Keratinocyte (primary cell): Measurements from ENCODE around the gene DNAJB2. TPM values are rescaled to one million over a fixed set of nuclear protein-coding genes. Genes with fewer than 3 reads are reported as not detected.
A peak's percentile ranks its signal among the peaks of the same experiment; 100 is the strongest.

Experiments used
- DNase-seq: peaks from one replicate; pipeline ENCODE4 v3.0.0-alpha.2; 2011; ENCODE audit warnings: low read depth, missing footprints, low spot score
- FAIRE-seq: peaks from 2 replicates; lab custom pipeline; 2011; peaks lifted over from hg19 to GRCh38; lab: Jason Lieb, UNC
- H2AFZ ChIP-seq: 2 replicates; pipeline ENCODE4 v1.6.0; 2012; ENCODE audit warnings: low read length, control low read depth, inconsistent platforms; ENCODE audit not compliant: control insufficient read depth
- H3K27ac ChIP-seq: 2 replicates; pipeline ENCODE4 v1.5.1; 2011; ENCODE audit warnings: low read length; ENCODE audit not compliant: control insufficient read depth, insufficient read depth
- H3K27me3 ChIP-seq: 3 replicates; pipeline ENCODE4 v1.6.0; 2011; ENCODE audit warnings: low read length; ENCODE audit not compliant: control insufficient read depth, insufficient read depth; ENCODE audit errors: extremely low read depth
- H3K36me3 ChIP-seq, 2 experiments: 2 replicates in 1 of 2; 3 replicates in 1 of 2; pipeline ENCODE4 v1.5.1; 2011; ENCODE audit warnings: low read length in 2 of 2, mild to moderate bottlenecking in 1 of 2; ENCODE audit not compliant: control insufficient read depth in 2 of 2, insufficient read depth in 2 of 2; ENCODE audit errors: extremely low read depth in 1 of 2
- H3K4me1 ChIP-seq: 3 replicates; pipeline ENCODE4 v1.5.1; 2011; ENCODE audit warnings: low read length; ENCODE audit not compliant: control insufficient read depth, insufficient read depth; ENCODE audit errors: extremely low read depth
- H3K4me2 ChIP-seq: 3 replicates; pipeline ENCODE4 v1.6.0; 2011; ENCODE audit warnings: low read depth, low read length; ENCODE audit not compliant: control insufficient read depth, insufficient read depth; ENCODE audit errors: extremely low read depth
- H3K4me3 ChIP-seq, 3 experiments: fragments of 200-600 bp in 1 of 3; sonication (generic) in 1 of 3; 2 replicates in 2 of 3; 3 replicates in 1 of 3; pipeline ENCODE4 v1.5.1; 2011 to 2016; ENCODE audit warnings: low read length in 3 of 3, mild to moderate bottlenecking in 3 of 3, control low read depth in 2 of 3, inconsistent platforms in 1 of 3, low read depth in 1 of 3, mixed read lengths in 1 of 3, mixed run types in 1 of 3, moderate library complexity in 1 of 3; ENCODE audit not compliant: control insufficient read depth in 2 of 3, insufficient read depth in 2 of 3; ENCODE audit errors: extremely low read depth in 1 of 3
- H3K79me2 ChIP-seq: 2 replicates; pipeline ENCODE4 v1.6.0; 2012; ENCODE audit warnings: low read length; ENCODE audit not compliant: control insufficient read depth, insufficient read depth
- H3K9ac ChIP-seq: 3 replicates; pipeline ENCODE4 v1.6.0; 2011; ENCODE audit warnings: low read length; ENCODE audit not compliant: control insufficient read depth, insufficient read depth; ENCODE audit errors: extremely low read depth
- H3K9me1 ChIP-seq: 3 replicates; pipeline ENCODE4 v1.6.0; 2011; ENCODE audit warnings: low read length; ENCODE audit not compliant: control insufficient read depth, insufficient read depth; ENCODE audit errors: extremely low read depth
- H3K9me3 ChIP-seq: 2 replicates; pipeline ENCODE4 v1.5.1; 2012; ENCODE audit warnings: low read depth, low read length; ENCODE audit not compliant: control insufficient read depth
- H4K20me1 ChIP-seq: 3 replicates; pipeline ENCODE4 v1.6.0; 2011; ENCODE audit warnings: low read length; ENCODE audit not compliant: control insufficient read depth, insufficient read depth; ENCODE audit errors: extremely low read depth
- EZH2 ChIP-seq: IDR thresholded peaks from one replicate; pipeline ENCODE4 v1.6.1; 2012; ENCODE audit warnings: inconsistent platforms, mild to moderate bottlenecking, low read length, moderate library complexity
- dilution Hi-C: fragments of 300-500 bp; cut with MboI; formaldehyde crosslinking; loops from one replicate; pipeline ENCODE4 v1.7.0; 2020; ENCODE audit warnings: low sequenced_read_pairs; ENCODE audit not compliant: extremely low pct_ligation_motif_present
- polyA plus RNA-seq, 5 experiments: library from polyadenylated mRNA; depleted of rRNA in 3 of 5; stranded (reverse) in 3 of 5; stranded (forward) in 1 of 5; unstranded in 1 of 5; fragments of >200 nt; gene quantifications; 1 replicate in 1 of 5; 2 replicates in 3 of 5; 3 replicates in 1 of 5; pipeline versions ENCODE4 v1.2.1 to v1.2.3, GENCODE V29; 2011 to 2012; ENCODE audit warnings: missing spikeins in 2 of 5, low read depth in 1 of 5, low replicate concordance in 1 of 5
- TF ChIP-seq, protein P1 (sequence below), 3 experiments: IDR thresholded peaks in 1 of 3; conservative IDR thresholded peaks in 1 of 3; optimal IDR thresholded peaks in 1 of 3; 2 replicates in 2 of 3; 3 replicates in 1 of 3; pipeline versions ENCODE3 to v1.5.1; 2011; ENCODE audit warnings: low read length in 3 of 3, mild to moderate bottlenecking in 3 of 3, moderate library complexity in 2 of 3, control low read depth in 1 of 3, inconsistent platforms in 1 of 3; ENCODE audit not compliant: insufficient read depth in 2 of 3; ENCODE audit errors: extremely low read depth in 1 of 3

The DNAJB2 gene
- polyA plus RNA-seq, 1 donor (not counting 4 experiments of a cell fraction or from before 2014, with no cell fraction given) = 51.7 TPM

DNA sequence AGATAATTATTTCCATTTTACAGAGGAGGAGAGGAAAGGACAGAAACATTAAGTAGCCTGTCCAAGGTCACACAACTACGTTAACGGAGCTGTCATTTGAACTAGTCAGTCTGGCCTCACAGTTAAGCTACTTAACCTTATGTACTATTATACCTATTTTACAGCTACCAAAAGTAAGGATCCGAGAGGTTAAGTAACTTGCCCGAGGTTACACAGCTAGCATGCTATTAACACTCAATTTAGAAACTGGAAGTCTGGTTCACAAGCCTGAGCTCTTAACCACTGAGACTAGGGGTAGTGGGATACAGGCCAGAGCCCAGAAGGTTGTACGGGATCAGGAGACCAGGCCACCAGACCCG lies 34.4 kb upstream of the DNAJB2 start:
- Histone ChIP-seq H2AFZ (peak overlapping the region; percentile 89), H4K20me1 (peaks cover 3% of the 10 kb centered on the region), H3K9me3 (no peaks in the 10 kb centered on the region), H3K9ac (peak overlapping the region; percentile 94), H3K4me3 (peak overlapping the region; percentile 72 to 94 (median 92)), H3K9me1 (no peaks in the 10 kb centered on the region), H3K79me2 (peaks cover 26% of the 10 kb centered on the region), H3K4me1 (peaks cover 40% of the 10 kb centered on the region), H3K4me2 (peak overlapping the region; percentile 98), H3K36me3 (peaks cover 12 to 15% of the 10 kb centered on the region in 2 experiments), H3K27me3 (no peaks in the 10 kb centered on the region), H3K27ac (peak overlapping the region; percentile 91)
- no peak for DNase-seq
- dilution Hi-C loops = no loop called here
- FAIRE-seq = no peak
- no peak for TF ChIP-seq EZH2
- TF ChIP-seq, protein P1, sequence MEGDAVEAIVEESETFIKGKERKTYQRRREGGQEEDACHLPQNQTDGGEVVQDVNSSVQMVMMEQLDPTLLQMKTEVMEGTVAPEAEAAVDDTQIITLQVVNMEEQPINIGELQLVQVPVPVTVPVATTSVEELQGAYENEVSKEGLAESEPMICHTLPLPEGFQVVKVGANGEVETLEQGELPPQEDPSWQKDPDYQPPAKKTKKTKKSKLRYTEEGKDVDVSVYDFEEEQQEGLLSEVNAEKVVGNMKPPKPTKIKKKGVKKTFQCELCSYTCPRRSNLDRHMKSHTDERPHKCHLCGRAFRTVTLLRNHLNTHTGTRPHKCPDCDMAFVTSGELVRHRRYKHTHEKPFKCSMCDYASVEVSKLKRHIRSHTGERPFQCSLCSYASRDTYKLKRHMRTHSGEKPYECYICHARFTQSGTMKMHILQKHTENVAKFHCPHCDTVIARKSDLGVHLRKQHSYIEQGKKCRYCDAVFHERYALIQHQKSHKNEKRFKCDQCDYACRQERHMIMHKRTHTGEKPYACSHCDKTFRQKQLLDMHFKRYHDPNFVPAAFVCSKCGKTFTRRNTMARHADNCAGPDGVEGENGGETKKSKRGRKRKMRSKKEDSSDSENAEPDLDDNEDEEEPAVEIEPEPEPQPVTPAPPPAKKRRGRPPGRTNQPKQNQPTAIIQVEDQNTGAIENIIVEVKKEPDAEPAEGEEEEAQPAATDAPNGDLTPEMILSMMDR (optimal IDR thresholded peaks at IDR 0.05 in 1 of 3, IDR thresholded peaks at IDR 0.05 in 1 of 3, conservative IDR thresholded peaks at IDR 0.05 in 1 of 3; ENCODE audit: extremely low read depth in 1 of 3, insufficient read depth in 2 of 3, low read length in 3 of 3) = no peak

DNA sequence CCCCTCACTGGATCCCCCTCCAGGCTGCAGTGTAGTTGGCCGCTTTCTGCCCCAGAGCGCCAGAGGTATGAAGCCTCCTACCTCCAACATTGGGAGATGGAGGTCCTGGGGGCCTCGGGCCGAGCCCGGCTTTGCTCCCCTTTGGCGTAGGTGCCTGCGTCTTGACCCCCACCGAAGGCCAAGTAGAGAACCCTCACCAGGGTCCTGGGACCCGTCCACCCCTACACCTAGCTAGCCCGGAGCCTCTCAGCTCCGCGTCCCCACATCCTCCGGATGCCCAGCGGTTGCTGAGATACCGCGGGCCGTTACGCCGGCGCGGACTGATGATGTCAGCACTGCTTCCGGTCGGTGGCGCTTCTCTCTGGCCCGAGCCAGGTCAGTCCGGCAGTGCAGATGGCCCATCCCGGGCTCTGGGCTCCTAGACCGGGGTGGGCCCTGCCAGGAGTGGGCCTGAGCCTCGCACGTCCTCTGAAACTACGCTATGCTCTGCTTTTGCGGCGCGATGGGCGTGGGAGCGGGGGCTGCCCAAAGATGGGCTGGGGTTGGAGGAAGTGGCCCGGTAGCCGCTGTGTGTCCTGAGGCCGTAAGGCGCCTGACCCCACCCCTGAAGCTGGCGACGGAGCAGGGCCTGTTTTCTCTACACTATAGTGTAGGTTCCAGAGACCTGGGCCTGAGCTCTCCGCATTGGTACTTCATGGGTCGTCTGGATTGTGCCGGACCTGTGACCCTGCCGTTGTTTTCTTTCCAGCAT lies 33.8 kb upstream of the DNAJB2 start, which contains the start of the genes GLB1L and STK16:
Gene GLB1L, minus strand, starts transcription at position 297 of the 751 bp plus-strand sequence. CDS start 1,871 bp downstream, outside the sequence.
Gene STK16, plus strand, starts transcription at position 332 of the 751 bp plus-strand sequence. CDS start 521 bp downstream, outside the sequence.
- DNase-seq (peak; percentile 63), FAIRE-seq (no peak)
- H3K9me3 ChIP-seq = no peaks in the 10 kb centered on the region
- H3K79me2 ChIP-seq = peaks cover 27% of the 10 kb centered on the region
- no peaks in the 10 kb centered on the region for H3K9me1 ChIP-seq
- H3K4me2 ChIP-seq = peak within 1 kb of the TSS; percentile 98
- H3K9ac ChIP-seq = peak within 1 kb of the TSS; percentile 94
- H3K27me3 ChIP-seq = no peaks in the 10 kb centered on the region
- TF ChIP-seq, protein P1 (optimal IDR thresholded peaks at IDR 0.05 in 1 of 3, IDR thresholded peaks at IDR 0.05 in 1 of 3, conservative IDR thresholded peaks at IDR 0.05 in 1 of 3; ENCODE audit: extremely low read depth in 1 of 3, insufficient read depth in 2 of 3, low read length in 3 of 3) = no peak
- no peak for TF ChIP-seq EZH2
- H2AFZ ChIP-seq = peak within 1 kb of the TSS; percentile 89
- dilution Hi-C loops = no loop called here
- H3K4me1 ChIP-seq = peaks cover 45% of the 10 kb centered on the region
- peak within 1 kb of the TSS; percentile 72 to 94 (median 92) for H3K4me3 ChIP-seq
- peaks cover 5% of the 10 kb centered on the region for H4K20me1 ChIP-seq
- H3K36me3 ChIP-seq = peaks cover 16 to 20% of the 10 kb centered on the region in 2 experiments
- H3K27ac ChIP-seq = peak within 1 kb of the TSS; percentile 91
